ENCODE measurements around the gene LMBR1.
A peak's percentile ranks its signal among the peaks of the same experiment; 100 is the strongest.
"Not testable (repeated sequence)": the region's sequence is repeated elsewhere in the genome, so short reads cannot be mapped to it uniquely, and the experiment has no call there.

LMBR1 gene
- 68.1 reads per million, percentile 75 among the genes with 10 or more reads in this experiment for total RNA-seq

- peak; percentile 89 for DNase-seq
These were observed at the start of gene LMBR1 for GRCh38 chr7:156892821-156893706. Gene LMBR1, minus strand, starts transcription at chr7:156893183. Its CDS starts 190 bp downstream, at chr7:156892993.

GRCh38 chr7:156942708-156943090 lies 49.7 kb upstream of the LMBR1 start:
- no peak for DNase-seq

DNA sequence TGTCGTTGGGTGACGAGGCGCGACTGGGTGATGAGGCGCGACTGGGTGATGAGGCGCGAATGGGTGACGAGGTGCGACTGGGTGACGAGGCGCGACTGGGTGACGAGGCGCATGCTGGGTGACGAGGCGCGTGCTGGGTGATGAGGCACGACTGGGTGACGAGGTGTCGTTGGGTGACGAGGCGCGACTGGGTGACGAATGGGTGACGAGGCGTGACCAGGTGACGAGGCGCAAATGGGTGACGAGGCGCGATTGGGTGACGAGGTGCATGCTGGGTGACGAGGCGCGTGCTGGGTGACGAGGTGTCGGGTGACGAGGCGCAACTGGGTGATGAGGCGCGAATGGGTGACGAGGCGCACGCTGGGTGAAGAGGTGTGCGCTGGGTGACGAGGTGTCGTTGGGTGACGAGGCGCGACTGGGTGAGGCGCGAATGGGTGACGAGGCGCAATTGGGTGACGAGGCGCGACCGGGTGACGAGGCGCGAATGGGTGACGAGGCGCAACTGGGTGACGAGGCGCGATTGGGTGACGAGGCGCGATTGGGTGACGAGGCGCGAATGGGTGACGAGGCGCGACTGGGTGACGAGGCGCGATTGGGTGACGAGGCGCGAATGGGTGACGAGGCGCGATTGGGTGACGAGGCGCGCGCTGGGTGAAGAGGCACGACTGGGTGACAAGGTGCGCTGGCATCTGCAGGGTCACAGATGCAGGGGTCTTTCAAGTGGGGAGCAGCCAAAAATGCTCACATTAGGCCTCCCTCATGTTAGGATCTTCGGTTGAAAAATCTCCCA lies 48.6 kb upstream of the LMBR1 start:
- DNase-seq = no peak

DNA sequence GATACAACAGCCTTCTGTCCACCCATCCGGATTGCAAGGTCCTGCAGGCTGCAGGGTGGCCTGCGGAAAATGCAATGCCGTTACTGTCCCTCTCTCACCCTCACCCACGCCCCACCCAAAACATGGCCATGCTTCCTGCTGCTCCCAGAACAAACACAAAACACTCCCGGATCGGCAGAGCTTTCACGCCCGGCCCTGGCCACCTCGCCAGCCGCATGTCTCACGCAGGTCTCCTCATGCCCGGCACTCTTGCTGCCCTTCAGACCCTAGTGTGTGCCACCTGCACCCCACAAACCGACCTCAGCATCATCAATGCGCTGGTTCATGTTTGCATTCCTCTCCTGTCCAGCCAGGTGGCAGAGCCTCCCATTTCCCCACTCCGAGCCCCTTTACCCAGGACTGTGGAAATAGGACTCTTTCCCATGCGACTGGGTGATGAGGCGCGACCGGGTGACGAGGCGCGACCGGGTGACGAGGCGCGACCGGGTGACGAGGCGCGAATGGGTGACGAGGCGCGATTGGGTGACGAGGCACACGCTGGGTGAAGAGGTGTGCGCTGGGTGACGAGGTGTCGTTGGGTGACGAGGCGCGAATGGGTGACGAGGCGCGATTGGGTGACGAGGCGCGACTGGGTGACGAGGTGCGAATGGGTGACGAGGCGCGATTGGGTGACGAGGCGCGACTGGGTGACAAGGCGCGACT lies 47.6 kb upstream of the LMBR1 start:
- DNase-seq = no peak

GRCh38 chr7:156936766-156937165 lies 43.8 kb upstream of the LMBR1 start:
- DNase-seq = not testable (repeated sequence)

GRCh38 chr7:156935250-156935649 lies 42.3 kb upstream of the LMBR1 start:
- no peak for DNase-seq

DNA sequence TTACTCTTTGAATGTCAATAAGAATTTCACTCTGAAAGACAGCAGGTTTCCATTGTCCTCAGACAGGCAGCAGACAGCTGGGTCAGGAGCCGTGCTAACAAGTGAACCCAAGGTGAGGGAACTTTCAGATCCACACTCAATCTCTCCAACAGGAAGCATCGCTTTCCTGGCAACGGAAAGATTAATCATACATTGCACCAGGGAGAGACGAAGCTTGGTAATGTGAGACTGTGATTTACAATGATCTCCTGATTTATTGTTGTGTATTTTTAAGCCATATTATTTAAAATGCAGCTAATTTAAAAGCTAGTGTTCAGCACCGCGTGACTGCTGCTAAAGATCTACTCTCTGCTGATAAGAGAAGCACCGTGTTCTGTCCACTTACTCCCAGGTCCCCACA lies 39.0 kb upstream of the LMBR1 start:
- no peak for DNase-seq

DNA sequence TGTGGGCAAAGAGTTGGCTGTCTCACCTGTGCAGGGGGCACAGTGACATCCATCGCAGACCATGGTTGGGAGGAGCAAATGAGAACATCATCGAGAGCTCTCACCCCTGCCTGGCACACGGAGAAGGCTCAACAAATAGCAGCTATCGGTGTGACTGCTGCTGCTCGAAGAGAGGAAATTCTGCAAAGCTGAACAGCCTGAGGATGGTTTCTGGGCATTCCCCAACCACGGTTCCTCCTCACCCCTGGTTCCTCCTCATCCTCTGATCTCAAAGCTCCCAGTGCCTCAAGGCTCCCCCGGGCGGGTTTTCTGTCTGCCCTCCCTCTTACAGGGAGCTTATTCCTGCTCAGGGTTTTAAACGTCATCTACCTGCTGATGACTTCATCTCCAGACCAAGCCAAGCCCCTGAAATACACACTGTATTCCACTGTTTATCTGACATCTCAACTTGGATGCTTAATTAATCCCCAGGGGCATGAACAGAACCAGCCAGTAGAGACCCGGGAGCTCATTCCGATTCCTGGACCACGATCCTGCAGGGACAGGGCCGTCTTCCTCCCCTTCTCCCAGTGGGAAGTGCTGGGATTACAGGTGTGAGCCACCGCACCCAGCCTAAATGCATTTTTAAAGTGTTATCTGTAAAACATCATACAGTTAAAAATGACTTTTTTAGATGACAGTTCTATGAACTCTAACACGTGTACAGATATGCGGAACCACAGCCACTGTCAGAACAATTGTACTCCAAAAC lies 37.0 kb upstream of the LMBR1 start:
- DNase-seq = peak; percentile 29

- DNase-seq = no peak
These were observed 35.4 kb upstream of the LMBR1 start for GRCh38 chr7:156928406-156928747.

DNA sequence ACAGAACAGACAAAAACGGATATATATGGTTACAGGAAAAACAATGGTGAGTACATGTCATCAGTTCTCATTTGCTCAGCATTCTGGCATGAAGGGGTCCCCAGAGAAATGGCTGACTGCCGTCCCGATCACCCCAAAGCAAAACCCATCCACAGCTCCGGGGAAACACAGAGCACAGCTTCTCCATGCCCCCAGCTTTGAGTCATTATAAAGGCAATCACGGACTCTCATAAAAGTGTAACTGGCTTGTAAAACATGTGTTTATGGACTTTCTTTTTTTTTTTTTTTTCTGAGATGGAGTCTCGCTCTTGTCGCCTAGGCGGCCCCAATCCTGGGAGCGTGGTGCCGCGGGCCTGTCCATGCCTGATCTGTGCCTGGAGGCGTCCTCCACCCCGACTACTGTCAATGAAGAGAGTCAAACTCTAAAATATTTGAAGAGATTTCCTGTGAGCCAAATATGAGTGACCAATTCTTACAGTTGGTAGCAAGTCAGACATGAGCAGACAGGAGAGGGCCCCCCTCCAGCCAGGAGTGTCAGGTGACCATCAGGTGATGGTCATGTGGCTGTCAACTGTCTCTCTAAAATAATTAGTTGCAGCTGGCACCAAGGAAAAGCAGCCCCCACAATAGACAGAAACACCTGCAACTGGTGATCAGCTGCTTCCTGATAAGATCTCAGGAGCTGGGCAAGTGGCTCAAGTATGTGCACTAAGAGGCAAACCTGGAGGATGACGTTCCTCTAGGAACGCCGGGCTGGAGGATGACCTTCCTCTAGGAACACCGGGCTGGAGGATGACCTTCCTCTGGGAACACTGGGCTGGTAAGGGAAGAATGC lies 34.8 kb upstream of the LMBR1 start:
- DNase-seq = no peak

DNA sequence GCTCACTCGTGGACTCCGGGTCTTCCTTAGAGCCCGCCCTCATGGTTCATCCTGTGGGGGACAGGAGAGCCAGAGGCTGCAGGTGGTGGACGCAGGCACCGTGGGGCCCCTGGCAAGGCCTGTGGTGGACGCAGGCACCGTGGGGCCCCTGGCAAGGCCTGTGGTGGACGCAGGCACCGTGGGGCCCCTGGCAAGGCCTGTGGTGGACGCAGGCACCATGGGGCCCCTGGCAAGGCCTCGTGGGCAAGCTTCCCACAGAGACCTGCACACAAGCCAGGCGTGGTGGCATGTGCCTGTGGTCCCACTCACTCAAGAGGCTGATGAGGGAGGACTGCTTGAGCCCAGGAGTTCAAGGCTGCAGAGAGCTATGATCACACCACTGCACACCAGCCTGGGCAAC lies 32.8 kb upstream of the LMBR1 start:
- DNase-seq = not testable (repeated sequence)

DNA sequence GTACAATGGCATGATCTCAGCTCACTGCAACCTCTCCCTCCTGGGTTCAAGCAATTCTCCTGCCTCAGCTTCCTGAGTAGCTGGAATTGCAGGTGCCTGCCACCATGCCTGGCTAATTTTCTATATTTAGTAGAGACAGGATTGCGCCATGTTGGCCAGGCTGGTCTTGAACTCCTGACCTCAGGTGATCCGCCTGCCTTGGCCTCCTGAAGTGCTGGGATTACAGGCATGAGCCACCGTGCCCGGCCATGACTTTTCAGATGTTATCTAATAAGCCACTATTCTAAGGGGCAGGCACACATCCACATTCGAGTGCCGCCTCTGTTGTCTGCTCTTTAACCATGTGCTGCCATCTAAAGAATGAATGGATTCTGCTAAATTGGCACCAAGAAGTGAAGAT lies 29.3 kb upstream of the LMBR1 start:
- not testable (repeated sequence) for DNase-seq

- not testable (repeated sequence) for DNase-seq
These were observed 27.7 kb upstream of the LMBR1 start for GRCh38 chr7:156920487-156921373.

- DNase-seq = no peak
These were observed 27.1 kb upstream of the LMBR1 start for GRCh38 chr7:156920076-156920475.

DNA sequence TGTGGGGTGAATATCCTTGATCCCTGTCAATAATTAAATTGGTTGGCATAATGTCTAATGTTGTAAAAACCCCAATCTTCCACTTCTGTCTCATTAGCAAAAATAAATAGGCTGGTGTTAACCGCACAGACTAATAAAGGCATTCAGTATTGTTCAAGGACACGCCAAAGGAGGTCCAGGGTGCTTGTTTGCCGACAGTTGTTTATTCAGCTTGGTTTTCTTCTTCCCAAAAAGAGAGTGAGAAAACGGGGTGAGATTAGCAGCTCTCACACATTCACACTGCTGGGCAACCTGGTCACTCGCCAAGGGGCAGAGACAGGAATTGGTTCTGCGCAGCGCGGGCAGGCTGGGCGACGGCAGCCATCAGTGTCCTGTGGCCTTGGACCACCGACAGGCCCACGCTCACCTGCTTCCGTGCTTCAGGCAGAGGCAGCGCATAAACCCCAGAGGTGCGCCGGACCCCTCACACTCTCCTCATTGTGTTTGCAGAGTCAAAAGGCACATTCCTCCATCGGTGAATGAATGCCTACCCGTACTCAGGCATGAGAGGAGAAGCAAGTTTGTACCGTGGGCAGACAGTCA lies 26.2 kb upstream of the LMBR1 start:
- no peak for DNase-seq

- DNase-seq = no peak
These were observed 25.7 kb upstream of the LMBR1 start for GRCh38 chr7:156918635-156919034.

- DNase-seq = not testable (repeated sequence)
These were observed 16.7 kb upstream of the LMBR1 start for GRCh38 chr7:156909574-156910252.

- no peak for DNase-seq
These were observed 14.7 kb upstream of the LMBR1 start for GRCh38 chr7:156907656-156908055.

DNA sequence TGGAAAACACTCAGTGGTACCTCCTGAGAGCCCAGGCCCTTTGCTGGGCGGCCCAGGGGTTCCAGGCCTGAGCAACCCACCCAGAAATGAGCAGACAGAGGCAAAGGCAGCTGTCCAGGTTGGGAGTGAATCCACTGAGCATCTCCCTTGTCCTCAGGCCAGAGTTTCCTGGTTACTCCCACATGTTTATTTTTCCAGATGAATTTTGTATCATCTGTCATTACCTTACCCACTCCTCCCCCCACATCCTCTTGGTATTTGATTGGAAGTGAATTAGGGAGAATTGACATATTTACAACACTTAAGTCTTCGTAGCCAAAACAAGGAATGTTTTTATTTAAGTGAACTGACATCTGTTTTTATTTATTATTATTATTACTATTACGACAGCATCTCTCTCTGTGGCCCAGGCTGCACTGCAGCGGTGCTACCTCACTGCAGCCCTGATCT lies 13.2 kb upstream of the LMBR1 start:
- DNase-seq = no peak
